ENCODE data around the gene INPP5K. TPM values are rescaled to one million over a fixed set of nuclear protein-coding genes. Genes with fewer than 3 reads are reported as not detected.

INPP5K gene
- total RNA-seq, 5 donors from 2014 or later (not counting 1 experiment from before 2014, with no cell fraction given), result 91.1 to 184 (median 97.0) TPM

DNA sequence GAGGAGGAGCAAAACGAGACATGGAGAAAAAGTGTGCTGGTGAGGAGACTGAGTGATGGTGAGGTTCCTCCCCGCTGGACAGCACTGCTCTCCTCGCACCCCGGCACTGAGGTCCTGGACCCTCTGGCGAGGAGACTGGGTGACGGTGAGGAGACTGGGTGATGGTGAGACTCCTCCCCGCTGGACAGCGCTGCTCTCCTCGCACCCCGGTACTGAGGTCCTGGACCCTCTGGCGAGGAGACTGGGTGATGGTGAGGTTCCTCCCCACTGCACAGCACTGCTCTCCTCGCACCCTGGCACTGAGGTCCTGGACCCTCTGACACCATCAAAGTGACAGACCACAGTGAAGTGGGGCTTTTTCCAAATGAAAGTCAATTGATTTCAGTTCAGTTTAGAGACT is 35.3 kb upstream of the INPP5K start:
- POLR2A ChIA-PET, result interaction anchor here in 1 of 2 donors (0.6 kb wide), 1 partner anchor 98 kb away, joined by 3 read pairs; no protein-coding TSS in a partner anchor
- Mint-ChIP-seq H3K27ac (no peak overlapping the region), H3K36me3 (peaks cover 42% of the 10 kb centered on the region), H3K27me3 (no peaks in the 10 kb centered on the region), H3K4me3 (no peak overlapping the region), H3K4me1 (peaks cover 0 to 6% (median 5%) of the 10 kb centered on the region in 3 donors), H3K9me3 (no peaks in the 10 kb centered on the region)
- CTCF ChIA-PET, result no interaction called here
- H3K4me1 ChIP-seq (ENCODE audit: control insufficient read depth in 1 of 2, extremely low read depth in 1 of 2, insufficient read depth in 2 of 2, low read length in 2 of 2), result no peaks in the 10 kb centered on the region
- DNase-seq (no peak), ATAC-seq (replicated peaks in 1 of 4) (no peak)
- WGBS (ENCODE audit: insufficient coverage), result 93% methylated on average over 10 of the region's 12 CpGs
- H3K27ac ChIP-seq (ENCODE audit: low read length), result no peak overlapping the region
- no peaks in the 10 kb centered on the region for H3K9me3 ChIP-seq
- H3K36me3 ChIP-seq (ENCODE audit: control insufficient read depth in 2 of 2, extremely low read depth in 1 of 2, insufficient read depth in 1 of 2, low read length in 1 of 2), result peaks cover 13 to 66% of the 10 kb centered on the region in 2 donors
- no peaks in the 10 kb centered on the region for H3K27me3 ChIP-seq (replicated peaks in 1 of 2; ENCODE audit: control insufficient read depth in 2 of 2, extremely low read depth in 1 of 2, insufficient read depth in 2 of 2, low read length in 1 of 2)
- no peak overlapping the region for H3K4me3 ChIP-seq (ENCODE audit: control insufficient read depth in 1 of 2, extremely low read depth in 1 of 2, low read length in 1 of 2)

GRCh38 chr17:1548032-1548431 is 31.6 kb upstream of the INPP5K start:
- H3K27me3 ChIP-seq (replicated peaks in 1 of 2; ENCODE audit: control insufficient read depth in 2 of 2, extremely low read depth in 1 of 2, insufficient read depth in 2 of 2, low read length in 1 of 2), result no peaks in the 10 kb centered on the region
- Mint-ChIP-seq H3K9me3 (no peaks in the 10 kb centered on the region), H3K27ac (no peak overlapping the region), H3K36me3 (peaks cover 52% of the 10 kb centered on the region), H3K27me3 (no peaks in the 10 kb centered on the region), H3K4me1 (peaks cover 0 to 2% (median 0%) of the 10 kb centered on the region in 3 donors), H3K4me3 (no peak overlapping the region)
- CTCF ChIA-PET, result interaction anchor here in 1 of 2 donors (0.6 kb wide), 1 partner anchor 294 kb away, joined by 3 read pairs; no protein-coding TSS in a partner anchor
- POLR2A ChIA-PET, result no interaction called here
- no peaks in the 10 kb centered on the region for H3K9me3 ChIP-seq
- no peak for DNase-seq
- peaks cover 12 to 76% of the 10 kb centered on the region in 2 donors for H3K36me3 ChIP-seq (ENCODE audit: control insufficient read depth in 2 of 2, extremely low read depth in 1 of 2, insufficient read depth in 1 of 2, low read length in 1 of 2)
- no peak for ATAC-seq (replicated peaks in 1 of 4)
- no peaks in the 10 kb centered on the region for H3K4me1 ChIP-seq (ENCODE audit: control insufficient read depth in 1 of 2, extremely low read depth in 1 of 2, insufficient read depth in 2 of 2, low read length in 2 of 2)
- H3K27ac ChIP-seq (ENCODE audit: low read length), result no peak overlapping the region
- 95% methylated on average over 16 of the region's 18 CpGs for WGBS (ENCODE audit: insufficient coverage)
- no peak overlapping the region for H3K4me3 ChIP-seq (ENCODE audit: control insufficient read depth in 1 of 2, extremely low read depth in 1 of 2, low read length in 1 of 2)

DNA sequence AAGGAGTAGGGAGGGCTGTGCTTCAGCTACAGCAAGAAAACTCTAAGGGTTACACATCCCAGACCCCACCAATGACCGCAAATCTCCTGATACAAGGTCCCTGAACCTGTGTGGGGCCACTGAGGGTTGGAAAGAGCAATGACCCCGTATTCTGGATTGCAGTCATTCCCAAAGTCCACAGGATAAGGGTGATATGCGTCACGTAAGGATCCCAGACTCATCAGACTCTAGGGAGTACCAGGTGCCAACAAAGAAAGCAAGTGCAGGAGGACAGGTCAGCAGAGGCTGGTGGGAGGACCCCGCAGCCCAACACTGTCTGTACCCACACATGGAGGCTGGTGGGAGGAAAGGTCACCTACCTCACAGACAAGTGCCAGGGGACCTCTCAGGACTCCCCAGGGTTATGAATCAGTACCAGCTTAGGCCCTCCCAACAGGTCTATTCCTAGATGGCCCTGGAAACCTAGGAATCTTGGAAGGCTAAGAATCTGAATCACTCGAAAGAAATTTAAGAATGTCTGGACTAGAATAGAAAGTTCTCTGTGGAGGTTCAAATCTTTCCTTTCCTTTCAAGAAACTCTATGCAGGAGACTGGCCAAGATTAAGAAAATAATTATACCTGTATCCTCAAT is 30.0 kb upstream of the INPP5K start:
- Histone ChIP-seq H3K27me3 (replicated peaks in 1 of 2; ENCODE audit: control insufficient read depth in 2 of 2, extremely low read depth in 1 of 2, insufficient read depth in 2 of 2, low read length in 1 of 2) (no peaks in the 10 kb centered on the region), H3K9me3 (no peaks in the 10 kb centered on the region), H3K4me1 (ENCODE audit: control insufficient read depth in 1 of 2, extremely low read depth in 1 of 2, insufficient read depth in 2 of 2, low read length in 2 of 2) (no peaks in the 10 kb centered on the region), H3K27ac (ENCODE audit: low read length) (no peak overlapping the region), H3K36me3 (ENCODE audit: control insufficient read depth in 2 of 2, extremely low read depth in 1 of 2, insufficient read depth in 1 of 2, low read length in 1 of 2) (peaks cover 9 to 76% of the 10 kb centered on the region in 2 donors), H3K4me3 (ENCODE audit: control insufficient read depth in 1 of 2, extremely low read depth in 1 of 2, low read length in 1 of 2) (no peak overlapping the region)
- Mint-ChIP-seq H3K27ac (no peak overlapping the region), H3K27me3 (no peaks in the 10 kb centered on the region), H3K36me3 (peaks cover 51% of the 10 kb centered on the region), H3K4me3 (no peak overlapping the region), H3K4me1 (peaks cover 0 to 2% (median 0%) of the 10 kb centered on the region in 3 donors), H3K9me3 (no peaks in the 10 kb centered on the region)
- no peak for ATAC-seq (replicated peaks in 1 of 4)
- WGBS (ENCODE audit: insufficient coverage), result 100% methylated on average over 4 of the region's 6 CpGs
- CTCF ChIA-PET, result no interaction called here
- POLR2A ChIA-PET, result no interaction called here
- no peak for DNase-seq

- Histone ChIP-seq H3K27me3 (replicated peaks in 1 of 2; ENCODE audit: control insufficient read depth in 2 of 2, extremely low read depth in 1 of 2, insufficient read depth in 2 of 2, low read length in 1 of 2) (no peaks in the 10 kb centered on the region), H3K9me3 (no peaks in the 10 kb centered on the region), H3K4me3 (ENCODE audit: control insufficient read depth in 1 of 2, extremely low read depth in 1 of 2, low read length in 1 of 2) (no peak overlapping the region), H3K27ac (ENCODE audit: low read length) (no peak overlapping the region), H3K36me3 (ENCODE audit: control insufficient read depth in 2 of 2, extremely low read depth in 1 of 2, insufficient read depth in 1 of 2, low read length in 1 of 2) (peaks cover 4 to 76% of the 10 kb centered on the region in 2 donors), H3K4me1 (ENCODE audit: control insufficient read depth in 1 of 2, extremely low read depth in 1 of 2, insufficient read depth in 2 of 2, low read length in 2 of 2) (no peaks in the 10 kb centered on the region)
- WGBS (ENCODE audit: insufficient coverage), result 100% methylated on average over 4 of the region's 9 CpGs
- H3K36me3 Mint-ChIP-seq, result peaks cover 49% of the 10 kb centered on the region
- no peak overlapping the region for H3K27ac Mint-ChIP-seq
- peaks cover 0 to 2% (median 0%) of the 10 kb centered on the region in 3 donors for H3K4me1 Mint-ChIP-seq
- DNase-seq (no peak), ATAC-seq (replicated peaks in 1 of 4) (no peak)
- CTCF ChIA-PET, result no interaction called here
- H3K27me3 Mint-ChIP-seq, result no peaks in the 10 kb centered on the region
- H3K4me3 Mint-ChIP-seq, result no peak overlapping the region
- POLR2A ChIA-PET, result no interaction called here
- H3K9me3 Mint-ChIP-seq, result no peaks in the 10 kb centered on the region
Measured at GRCh38 chr17:1545618-1546017, 29.2 kb upstream of the INPP5K start.

DNA sequence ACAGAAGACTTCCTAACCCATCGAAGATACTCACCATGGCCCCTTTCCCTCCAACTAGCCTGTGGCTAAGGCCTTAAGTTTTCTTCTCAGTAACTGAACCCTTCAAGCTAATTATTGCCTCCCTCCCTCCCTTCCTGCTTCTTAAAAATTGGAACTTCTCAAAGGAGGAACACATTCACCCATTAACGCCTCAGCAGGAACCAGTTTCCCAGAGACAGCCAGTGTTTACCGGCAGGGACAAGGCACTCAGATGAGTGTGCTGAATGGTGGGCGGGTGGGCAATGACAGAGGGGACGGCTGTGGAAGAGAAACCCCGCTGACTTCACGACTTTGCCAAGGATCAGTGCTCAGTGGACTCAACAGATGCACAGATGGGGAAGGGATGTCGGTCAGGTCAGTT is 25.9 kb upstream of the INPP5K start:
- ATAC-seq (replicated peaks in 1 of 4) (no peak), DNase-seq (no peak)
- no peaks in the 10 kb centered on the region for H3K27me3 Mint-ChIP-seq
- Histone ChIP-seq H3K27ac (ENCODE audit: low read length) (no peak overlapping the region), H3K4me1 (ENCODE audit: control insufficient read depth in 1 of 2, extremely low read depth in 1 of 2, insufficient read depth in 2 of 2, low read length in 2 of 2) (no peaks in the 10 kb centered on the region), H3K36me3 (ENCODE audit: control insufficient read depth in 2 of 2, extremely low read depth in 1 of 2, insufficient read depth in 1 of 2, low read length in 1 of 2) (peaks cover 9 to 80% of the 10 kb centered on the region in 2 donors), H3K27me3 (replicated peaks in 1 of 2; ENCODE audit: control insufficient read depth in 2 of 2, extremely low read depth in 1 of 2, insufficient read depth in 2 of 2, low read length in 1 of 2) (no peaks in the 10 kb centered on the region), H3K4me3 (ENCODE audit: control insufficient read depth in 1 of 2, extremely low read depth in 1 of 2, low read length in 1 of 2) (no peak overlapping the region), H3K9me3 (no peaks in the 10 kb centered on the region)
- no peak overlapping the region for H3K27ac Mint-ChIP-seq
- CTCF ChIA-PET, result no interaction called here
- H3K4me1 Mint-ChIP-seq, result peaks cover 0 to 2% (median 0%) of the 10 kb centered on the region in 3 donors
- H3K9me3 Mint-ChIP-seq, result no peaks in the 10 kb centered on the region
- POLR2A ChIA-PET, result no interaction called here
- H3K36me3 Mint-ChIP-seq, result peaks cover 44% of the 10 kb centered on the region
- H3K4me3 Mint-ChIP-seq, result no peak overlapping the region
- WGBS (ENCODE audit: insufficient coverage), result 93% methylated on average over 6 of the region's 8 CpGs

DNA sequence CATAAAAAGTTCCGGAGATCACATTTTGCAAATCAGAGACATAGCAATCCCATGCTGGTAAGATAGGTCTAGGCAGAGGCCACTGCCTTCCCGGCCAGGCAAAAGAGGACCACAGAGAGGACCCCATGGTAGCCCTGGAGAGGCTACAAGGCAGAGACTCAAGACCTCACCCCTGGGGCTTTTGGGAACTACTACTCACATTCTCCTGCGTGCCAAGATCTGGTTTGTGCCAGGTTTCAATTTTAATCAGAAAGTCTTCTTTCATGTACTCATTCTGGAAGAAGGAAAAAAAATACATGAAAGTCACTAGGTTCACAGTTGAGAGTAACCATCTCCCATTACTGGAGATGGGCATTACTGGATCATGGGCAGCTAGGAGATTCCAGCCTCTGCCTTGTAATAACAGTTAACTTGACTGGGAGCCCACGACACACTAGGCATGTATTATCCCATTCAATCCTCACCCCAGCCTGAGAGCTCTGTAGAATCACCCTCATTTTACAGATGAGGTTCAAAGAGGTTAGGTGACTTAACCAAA is 25.0 kb upstream of the INPP5K start:
- Mint-ChIP-seq H3K4me3 (no peak overlapping the region), H3K27me3 (no peaks in the 10 kb centered on the region), H3K4me1 (peaks cover 0 to 2% (median 0%) of the 10 kb centered on the region in 3 donors), H3K36me3 (peaks cover 41% of the 10 kb centered on the region), H3K27ac (no peak overlapping the region), H3K9me3 (no peaks in the 10 kb centered on the region)
- H3K4me1 ChIP-seq (ENCODE audit: control insufficient read depth in 1 of 2, extremely low read depth in 1 of 2, insufficient read depth in 2 of 2, low read length in 2 of 2), result no peaks in the 10 kb centered on the region
- POLR2A ChIA-PET, result interaction anchor here in 1 of 2 donors (0.6 kb wide), 1 partner anchor 104 kb away, joined by 5 read pairs; no protein-coding TSS in a partner anchor
- peaks cover 9 to 71% of the 10 kb centered on the region in 2 donors for H3K36me3 ChIP-seq (ENCODE audit: control insufficient read depth in 2 of 2, extremely low read depth in 1 of 2, insufficient read depth in 1 of 2, low read length in 1 of 2)
- no peaks in the 10 kb centered on the region for H3K27me3 ChIP-seq (replicated peaks in 1 of 2; ENCODE audit: control insufficient read depth in 2 of 2, extremely low read depth in 1 of 2, insufficient read depth in 2 of 2, low read length in 1 of 2)
- ATAC-seq (replicated peaks in 1 of 4) (no peak), DNase-seq (no peak)
- WGBS (ENCODE audit: insufficient coverage), result 100% methylated on average over 2 of the region's 4 CpGs
- no peak overlapping the region for H3K27ac ChIP-seq (ENCODE audit: low read length)
- H3K9me3 ChIP-seq, result no peaks in the 10 kb centered on the region
- H3K4me3 ChIP-seq (ENCODE audit: control insufficient read depth in 1 of 2, extremely low read depth in 1 of 2, low read length in 1 of 2), result no peak overlapping the region
- CTCF ChIA-PET, result no interaction called here
